ENCODE results near the gene CLPTM1L. TPM values are rescaled to one million over a fixed set of nuclear protein-coding genes. Genes with fewer than 3 reads are reported as not detected.
"Not testable (repeated sequence)": the region's sequence is repeated elsewhere in the genome, so short reads cannot be mapped to it uniquely, and the experiment has no call there.

CLPTM1L gene
- total RNA-seq, 2 donors from 2014 or later: 68.0 to 89.4 TPM

GRCh38 chr5:1374679-1375055 lies 29.8 kb upstream of the CLPTM1L start:
- Histone ChIP-seq H3K27ac (ENCODE audit: low read depth, low read length) (no peak overlapping the region), H3K9me3 (ENCODE audit: control insufficient read depth, low read length) (peaks cover 4% of the 10 kb centered on the region), H3K9ac (ENCODE audit: extremely low read depth, low read length, poor library complexity, severe bottlenecking) (no peak overlapping the region), H3K27me3 (ENCODE audit: control insufficient read depth, insufficient read depth, low read length, poor library complexity, severe bottlenecking) (peaks cover 6% of the 10 kb centered on the region), H3K36me3 (ENCODE audit: control insufficient read depth, insufficient read depth, low read length) (no peaks in the 10 kb centered on the region), H3K4me1 (ENCODE audit: control insufficient read depth, insufficient read depth, low read length) (no peaks in the 10 kb centered on the region), H3K4me3 (ENCODE audit: low read length) (no peak overlapping the region)
- whole genome bisulfite sequencing, 2 experiments (ENCODE audit: insufficient coverage in 1 of 2, insufficient read length in 1 of 2): 80 to 85% methylated on average over 2 to 6 of the region's 6 CpGs
- peaks cover 19% of the 10 kb centered on the region for H3K27me3 Mint-ChIP-seq (ENCODE audit: insufficient read depth)
- DNase-seq: no peak
- H3K4me1 Mint-ChIP-seq: no peaks in the 10 kb centered on the region
- H3K36me3 Mint-ChIP-seq (ENCODE audit: low read depth): no peaks in the 10 kb centered on the region
- TF ChIP-seq CTCF (conservative IDR thresholded peaks at IDR 0.05): no peak
- H3K9me3 Mint-ChIP-seq: peaks cover 9% of the 10 kb centered on the region
- no peak overlapping the region for H3K4me3 Mint-ChIP-seq
- no peak overlapping the region for H3K27ac Mint-ChIP-seq

- Mint-ChIP-seq H3K27ac (no peak overlapping the region), H3K27me3 (ENCODE audit: insufficient read depth) (peaks cover 16% of the 10 kb centered on the region), H3K9me3 (peaks cover 4% of the 10 kb centered on the region), H3K4me3 (no peak overlapping the region), H3K4me1 (no peaks in the 10 kb centered on the region), H3K36me3 (ENCODE audit: low read depth) (no peaks in the 10 kb centered on the region)
- no peaks in the 10 kb centered on the region for H3K9me3 ChIP-seq (ENCODE audit: control insufficient read depth, low read length)
- TF ChIP-seq CTCF (conservative IDR thresholded peaks at IDR 0.05): no peak
- no peak overlapping the region for H3K27ac ChIP-seq (ENCODE audit: low read depth, low read length)
- no peak overlapping the region for H3K9ac ChIP-seq (ENCODE audit: extremely low read depth, low read length, poor library complexity, severe bottlenecking)
- H3K36me3 ChIP-seq (ENCODE audit: control insufficient read depth, insufficient read depth, low read length): no peaks in the 10 kb centered on the region
- 86 to 93% methylated on average over 8 to 9 of the region's 9 CpGs for WGBS, 2 experiments (ENCODE audit: insufficient coverage in 1 of 2, insufficient read length in 1 of 2)
- H3K4me3 ChIP-seq (ENCODE audit: low read length): no peak overlapping the region
- H3K4me1 ChIP-seq (ENCODE audit: control insufficient read depth, insufficient read depth, low read length): no peaks in the 10 kb centered on the region
- no peak for DNase-seq
- H3K27me3 ChIP-seq (ENCODE audit: control insufficient read depth, insufficient read depth, low read length, poor library complexity, severe bottlenecking): peaks cover 6% of the 10 kb centered on the region
These were observed 29.3 kb upstream of the CLPTM1L start for GRCh38 chr5:1374030-1374678.

GRCh38 chr5:1371972-1372342 lies 27.1 kb upstream of the CLPTM1L start:
- H3K4me3 ChIP-seq (ENCODE audit: low read length); H3K4me3 Mint-ChIP-seq; H3K9me3 Mint-ChIP-seq; H3K9ac ChIP-seq (ENCODE audit: extremely low read depth, low read length, poor library complexity, severe bottlenecking); H3K27me3 ChIP-seq (ENCODE audit: control insufficient read depth, insufficient read depth, low read length, poor library complexity, severe bottlenecking); H3K9me3 ChIP-seq (ENCODE audit: control insufficient read depth, low read length); H3K36me3 Mint-ChIP-seq (ENCODE audit: low read depth); H3K27ac Mint-ChIP-seq; H3K4me1 Mint-ChIP-seq; H3K27ac ChIP-seq (ENCODE audit: low read depth, low read length); H3K27me3 Mint-ChIP-seq (ENCODE audit: insufficient read depth); H3K4me1 ChIP-seq (ENCODE audit: control insufficient read depth, insufficient read depth, low read length); H3K36me3 ChIP-seq (ENCODE audit: control insufficient read depth, insufficient read depth, low read length); DNase-seq: not testable (repeated sequence)
- WGBS, 2 experiments (ENCODE audit: insufficient coverage in 1 of 2, insufficient read length in 1 of 2): 89 to 94% methylated on average over 3 to 4 of the region's 4 CpGs

Data from endodermal cell (in vitro differentiated cells).